Measurements from ENCODE around the gene PLAC8. TPM values are rescaled to one million over a fixed set of nuclear protein-coding genes. Genes with fewer than 3 reads are reported as not detected.

PLAC8 gene
- total and polyA plus RNA-seq, 2 of the 4 experiments (the other 2 are of a cell fraction) = not detected

- Histone ChIP-seq H3K4me3 (ENCODE audit: insufficient read depth, low read depth, low read length) (no peak overlapping the region), H3K56ac (ENCODE audit: extremely low read depth, insufficient read depth, low read length) (no peak overlapping the region), H3K27me3 (ENCODE audit: control insufficient read depth, insufficient read depth, low read length) (peaks cover 1% of the 10 kb centered on the region; the same call in 1 of the 2 replicates), H2BK15ac (ENCODE audit: low read depth, low read length) (no peak overlapping the region), H2AFZ (replicated peaks; ENCODE audit: low read length, poor library complexity) (no peak overlapping the region), H3K79me1 (ENCODE audit: low read depth in 1 of 2, low read length in 2 of 2) (no peaks in the 10 kb centered on the region), H3K4ac (ENCODE audit: low read depth, low read length) (no peak overlapping the region), H2BK20ac (ENCODE audit: low read depth, low read length) (no peak overlapping the region), H3K36me3 (ENCODE audit: control insufficient read depth, insufficient read depth, low read length) (no peaks in the 10 kb centered on the region), H4K20me1 (ENCODE audit: insufficient read depth, low read length) (no peaks in the 10 kb centered on the region), H3K9ac (ENCODE audit: low read depth, low read length) (no peak overlapping the region), H2AK5ac (ENCODE audit: low read depth, low read length) (no peak overlapping the region), H3K23ac (ENCODE audit: low read depth, low read length) (no peak overlapping the region), H3K14ac (replicated peaks; ENCODE audit: low read depth, low read length) (no peak overlapping the region), H2AK9ac (replicated peaks; ENCODE audit: low read depth, low read length, poor library complexity) (no peak overlapping the region), H3K4me2 (ENCODE audit: low read depth, low read length) (no peak overlapping the region), H2BK120ac (ENCODE audit: low read depth, low read length) (no peak overlapping the region), H2BK5ac (ENCODE audit: low read depth, low read length, poor library complexity, severe bottlenecking) (no peak overlapping the region), H4K5ac (ENCODE audit: low read depth, low read length) (no peak overlapping the region), H3K18ac (ENCODE audit: low read depth, low read length) (no peak overlapping the region), H4K91ac (ENCODE audit: insufficient read depth, low read depth, low read length) (no peak overlapping the region), H4K8ac (ENCODE audit: low read depth in 2 of 2, low read length in 2 of 2) (no peak overlapping the region), H3K4me1 (ENCODE audit: control insufficient read depth, insufficient read depth, low read length) (no peaks in the 10 kb centered on the region), H3K9me1 (ENCODE audit: insufficient read depth, low read length) (no peaks in the 10 kb centered on the region), H3K9me3 (ENCODE audit: control insufficient read depth, insufficient read depth, low read length) (no peaks in the 10 kb centered on the region), H3K27ac (ENCODE audit: insufficient read depth, low read length) (no peak overlapping the region)
- DNase-seq = no peak
- no CpG with 5 or more reads among the region's 8 CpGs for WGBS, 2 experiments (ENCODE audit: extremely low coverage in 2 of 2, insufficient read length in 1 of 2)
- no TSS peak for BruUV-seq (replicated peaks)
- dilution Hi-C loops (cut with HindIII; ENCODE audit: low sequenced_read_pairs, unreplicated experiment) (no loop called here), in situ Hi-C loops (cut with MboI; ENCODE audit: low sequenced_read_pairs) (no loop called here), intact Hi-C loops (cut with micrococcal nuclease) (no loop called here)
- TF ChIP-seq SMC3 (IDR thresholded peaks at IDR 0.05; ENCODE audit: low read depth, low read length) (no peak), MXI1 (IDR thresholded peaks at IDR 0.05; ENCODE audit: borderline replicate concordance, low read depth, low read length) (no peak), RFX5 (IDR thresholded peaks at IDR 0.05; ENCODE audit: low read depth, low read length) (no peak), POLR2A (IDR thresholded peaks at IDR 0.05; ENCODE audit: low read depth, low read length) (no peak), ELK1 (IDR thresholded peaks at IDR 0.05; ENCODE audit: borderline replicate concordance, low read depth, low read length) (no peak), CTCF (conservative IDR thresholded peaks at IDR 0.05; ENCODE audit: low read depth, low read length) (no peak), RCOR1 (IDR thresholded peaks at IDR 0.05; ENCODE audit: insufficient replicate concordance, low read length) (no peak), NFE2L2 (IDR thresholded peaks at IDR 0.05; ENCODE audit: low read depth, low read length) (no peak)
- no peak for ATAC-seq (ENCODE audit: low read depth)
- CTCF ChIA-PET = interaction anchor here (1.1 kb wide), 1 partner anchor 36 kb away, joined by 3 read pairs; no protein-coding TSS in a partner anchor
- POLR2A ChIA-PET (ENCODE audit: unreplicated experiment) = no interaction called here
Measured at GRCh38 chr4:83150653-83151330, 36.3 kb upstream of the PLAC8 start.

Data from IMR-90 (cell line).